H1 (cell line): ENCODE results near the gene C19orf85. TPM values are rescaled to one million over a fixed set of nuclear protein-coding genes. Genes with fewer than 3 reads are reported as not detected.

Source experiments
- ASH2L ChIP-seq: fragments of 200-600, 300-600 bp; sonication (generic); IDR thresholded peaks from one replicate; pipeline ENCODE4 v1.7.1; 2017; ENCODE audit warnings: low read length
- JUN ChIP-seq: IDR thresholded peaks from 2 replicates; pipeline ENCODE4 v1.6.1; 2011; ENCODE audit warnings: low read depth, mild to moderate bottlenecking, improper control_type of control experiment, low read length
- MAX ChIP-seq: IDR thresholded peaks from 2 replicates; pipeline ENCODE4 v1.6.1; 2012; ENCODE audit warnings: inconsistent platforms
- SP2 ChIP-seq: IDR thresholded peaks from 2 replicates; pipeline ENCODE4 v1.6.1; 2012; ENCODE audit warnings: mild to moderate bottlenecking, low read length, inconsistent platforms
- SP4 ChIP-seq: IDR thresholded peaks from 2 replicates; pipeline ENCODE4 v1.6.1; 2012; ENCODE audit warnings: low read length, inconsistent platforms
- polyA plus RNA-seq, 7 experiments: library from polyadenylated mRNA; depleted of rRNA in 3 of 7; stranded (reverse) in 5 of 7; unstranded in 2 of 7; fragments of >200 nt in 5 of 7; fragments of 200-250 nt in 2 of 7; gene quantifications; 1 replicate in 5 of 7; 2 replicates in 1 of 7; 4 replicates in 1 of 7; pipeline versions ENCODE4 v1.2.1 to v1.2.3, GENCODE V29; 2011 to 2013; ENCODE audit warnings: missing spikeins in 2 of 7, mixed read lengths in 2 of 7
- total RNA-seq: library from RNA; stranded (reverse); fragmentation: NEBNext Ultra II Directional; extraction: Animal tissue kit (Norgen Biotek cat#: 25700); gene quantifications from 2 replicates; pipeline ENCODE4 v1.2.1, GENCODE V29; 2021

Gene C19orf85
- total and polyA plus RNA-seq, 2 of the 8 experiments (the other 6 are each of a cell fraction or from before 2014, with no cell fraction given), result 2.2 to 3.2 TPM

- TF ChIP-seq MAX (no peak), JUN (no peak), ASH2L (no peak), SP2 (no peak), SP4 (no peak)
These were observed 26.2 kb upstream of the C19orf85 start (continued) for GRCh38 chr19:55490478-55491432.
